GM23338 (cell line): ENCODE data around the gene COLEC12. TPM values are rescaled to one million over a fixed set of nuclear protein-coding genes. Genes with fewer than 3 reads are reported as not detected.

ENCODE experiments used
- ATAC-seq: fragments of 200-7000 bp; cut with Tn5 transposase; 3 replicates; pipeline ENCODE4 v1.9.1; 2020
- DNase-seq: peaks from one replicate; pipeline ENCODE4 v3.0.0-alpha.2; 2015; ENCODE audit warnings: low spot score
- H2AFZ ChIP-seq: fragments of 200-600 bp; sonication (generic); 2 replicates; pipeline ENCODE4 v1.8.0; 2016; ENCODE audit warnings: antibody characterized with exemption, mild to moderate bottlenecking, moderate library complexity
- H3F3A ChIP-seq: fragments of 200-600 bp; sonication (generic); replicated peaks from 2 replicates; pipeline ENCODE4 v1.8.0; 2017; ENCODE audit warnings: antibody characterized with exemption, mixed run types, low read depth
- H3K27ac ChIP-seq: fragments of 200-600 bp; sonication (generic); 2 replicates; pipeline ENCODE4 v1.6.1; 2016; ENCODE audit warnings: low read depth
- H3K27me3 ChIP-seq: fragments of 200-600 bp; sonication (generic); 2 replicates; pipeline ENCODE4 v1.8.0; 2016; ENCODE audit warnings: mild to moderate bottlenecking, mixed run types, moderate library complexity; ENCODE audit not compliant: insufficient read depth
- H3K36me3 ChIP-seq: fragments of 200-600 bp; sonication (generic); 2 replicates; pipeline ENCODE4 v1.8.0; 2016; ENCODE audit warnings: mild to moderate bottlenecking; ENCODE audit not compliant: insufficient read depth
- H3K4me1 ChIP-seq: fragments of 200-600 bp; sonication (generic); 2 replicates; pipeline ENCODE4 v1.8.0; 2016; ENCODE audit warnings: mild to moderate bottlenecking, moderate library complexity; ENCODE audit not compliant: insufficient read depth
- H3K4me2 ChIP-seq: fragments of 200-600 bp; sonication (generic); 2 replicates; pipeline ENCODE4 v1.7.1; 2017; ENCODE audit warnings: mixed run types
- H3K4me3 ChIP-seq: fragments of 200-600 bp; sonication (generic); 2 replicates; pipeline ENCODE4 v1.6.1; 2016; ENCODE audit warnings: mixed run types
- H3K79me2 ChIP-seq: fragments of 200-600 bp; sonication (generic); replicated peaks from 2 replicates; pipeline ENCODE4 v1.8.0; 2017; ENCODE audit warnings: mild to moderate bottlenecking; ENCODE audit not compliant: insufficient read depth
- H3K9me2 ChIP-seq: fragments of 200-600 bp; sonication (generic); 2 replicates; pipeline ENCODE4 v1.8.0; 2017; ENCODE audit not compliant: insufficient read depth
- H4K20me1 ChIP-seq: fragments of 200-600 bp; sonication (generic); replicated peaks from 2 replicates; pipeline ENCODE4 v1.8.0; 2017; ENCODE audit warnings: mild to moderate bottlenecking; ENCODE audit not compliant: insufficient read depth
- H3K27ac Mint-ChIP-seq: 2 replicates; pipeline ENCODE4 v1.8.0; 2020; ENCODE audit warnings: inconsistent platforms, mild to moderate bottlenecking, moderate library complexity, mixed read lengths
- H3K27me3 Mint-ChIP-seq: 3 replicates; pipeline ENCODE4 v1.8.0; 2022; ENCODE audit warnings: low read depth, mild to moderate bottlenecking, moderate library complexity, mixed read lengths, inconsistent platforms; ENCODE audit not compliant: insufficient read depth, poor library complexity
- H3K36me3 Mint-ChIP-seq: 3 replicates; pipeline ENCODE4 v1.8.0; 2021; ENCODE audit warnings: low read depth, mild to moderate bottlenecking, inconsistent platforms, moderate library complexity, mixed read lengths
- H3K4me1 Mint-ChIP-seq: 3 replicates; pipeline ENCODE4 v1.8.0; 2020; ENCODE audit warnings: mild to moderate bottlenecking, inconsistent platforms, mixed read lengths
- H3K4me3 Mint-ChIP-seq: 3 replicates; pipeline ENCODE4 v1.8.0; 2021; ENCODE audit warnings: moderate library complexity, mild to moderate bottlenecking, inconsistent platforms, mixed read lengths
- H3K9me3 Mint-ChIP-seq: 3 replicates; pipeline ENCODE4 v1.8.0; 2020; ENCODE audit warnings: moderate library complexity, mild to moderate bottlenecking, inconsistent platforms, mixed read lengths
- CREB1 ChIP-seq: fragments of 250-450 bp; sonication (Bioruptor Pico); IDR thresholded peaks from 2 replicates; pipeline ENCODE4 v1.5.0; 2020; ENCODE audit warnings: low read depth, mild to moderate bottlenecking, moderate library complexity
- CTCF ChIP-seq, 2 experiments: fragments of 200-600 bp in 1 of 2; sonication (generic) in 1 of 2; conservative IDR thresholded peaks; 2 replicates each; pipeline versions ENCODE4 v1.5.1 to v1.6.1; 2016 to 2017; ENCODE audit warnings: antibody characterized with exemption in 2 of 2, low read depth in 2 of 2, mild to moderate bottlenecking in 2 of 2, moderate library complexity in 1 of 2
- EZH2 ChIP-seq: fragments of 200-600 bp; sonication (generic); IDR thresholded peaks from one replicate; pipeline ENCODE4 v1.8.0; 2017; ENCODE audit warnings: antibody characterized with exemption, mild to moderate bottlenecking, low read depth; ENCODE audit not compliant: unreplicated experiment
- EZH2phosphoT487 ChIP-seq: fragments of 200-600 bp; sonication (generic); IDR thresholded peaks from one replicate; pipeline ENCODE4 v1.8.1; 2018; ENCODE audit warnings: antibody characterized with exemption; ENCODE audit not compliant: unreplicated experiment
- JUNB ChIP-seq: IDR thresholded peaks from one replicate; pipeline ENCODE4 v1.6.1; 2016; ENCODE audit warnings: antibody characterized with exemption; ENCODE audit not compliant: unreplicated experiment
- POLR2AphosphoS5 ChIP-seq: IDR thresholded peaks from 2 replicates; pipeline ENCODE4 v1.6.1; 2016; ENCODE audit warnings: antibody characterized with exemption, low read depth
- REST ChIP-seq: IDR thresholded peaks from one replicate; pipeline ENCODE4 v1.6.1; 2018; ENCODE audit warnings: antibody characterized with exemption; ENCODE audit not compliant: unreplicated experiment
- STAT1 ChIP-seq: IDR thresholded peaks from one replicate; pipeline ENCODE4 v1.6.1; 2016; ENCODE audit warnings: antibody characterized with exemption; ENCODE audit not compliant: unreplicated experiment
- ZNF114 ChIP-seq: fragments of 250-450 bp; sonication (Bioruptor Pico); IDR thresholded peaks from 2 replicates; pipeline ENCODE4 v1.5.0; 2020; ENCODE audit warnings: mild to moderate bottlenecking, moderate library complexity
- ZNF462 ChIP-seq: fragments of 250-450 bp; sonication (Bioruptor Pico); IDR thresholded peaks from 2 replicates; pipeline ENCODE4 v1.5.0; 2020; ENCODE audit warnings: mild to moderate bottlenecking, moderate library complexity
- polyA plus RNA-seq: library from polyadenylated mRNA; unstranded; fragments of >200 nt; fragmentation: Nextera tagmentation; extraction: Ambion mirVana; gene quantifications from 2 replicates; pipeline ENCODE4 v1.2.1, GENCODE V29; 2016
- total RNA-seq: library from RNA; depleted of rRNA; stranded (reverse); fragments of >200 nt; shearing (Covaris generic); gene quantifications from 2 replicates; pipeline ENCODE4 v1.2.3, GENCODE V29; 2014
- TF ChIP-seq, protein P1 (sequence below): IDR thresholded peaks from 2 replicates; pipeline ENCODE4 v1.6.1; 2016; ENCODE audit warnings: antibody characterized with exemption

COLEC12 gene
- total and polyA plus RNA-seq, 2 experiments from 2014 or later, result 1.1 to 3.2 TPM

DNA sequence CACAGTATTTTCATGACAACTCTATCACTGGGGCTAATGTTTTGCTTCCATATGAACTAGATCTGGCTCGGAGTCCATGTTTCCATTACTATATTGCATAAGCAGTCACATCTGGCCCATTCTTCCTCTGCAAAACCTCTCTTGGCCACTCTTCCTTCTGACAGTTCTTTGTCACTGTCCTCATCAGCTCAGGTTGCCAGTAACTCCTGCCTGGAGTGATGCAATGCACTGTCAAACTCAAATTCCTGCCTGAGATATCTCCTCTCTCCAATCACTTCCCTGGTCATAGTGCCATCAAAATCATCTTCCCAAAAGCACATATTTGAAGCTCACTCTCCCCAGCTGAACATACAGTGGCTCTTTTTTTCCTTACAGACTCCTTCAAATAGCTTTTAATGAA is 66.1 kb downstream of the COLEC12 start (continued):
- TF ChIP-seq ZNF462 (CRISPR knock-in tag) (no peak), POLR2AphosphoS5 (no peak)

DNA sequence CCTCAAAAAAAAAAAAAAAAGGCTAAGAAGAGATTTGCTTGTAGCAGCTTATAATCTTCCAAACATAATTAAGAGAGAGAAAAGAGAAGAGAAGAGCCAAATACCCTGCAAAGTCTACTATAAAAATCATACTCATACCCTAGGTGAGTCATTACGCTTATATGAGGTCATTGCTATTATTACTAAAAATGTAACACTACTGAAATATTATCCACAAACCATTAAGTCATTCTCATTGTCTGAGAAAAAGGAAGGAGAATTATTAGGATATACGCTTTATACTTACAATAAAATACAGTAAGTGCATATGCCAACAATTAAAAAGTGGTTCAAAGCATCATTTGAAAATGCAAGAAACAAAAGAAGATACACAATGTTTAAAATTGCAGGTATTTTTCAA is 66.5 kb downstream of the COLEC12 start:
- no peaks in the 10 kb centered on the region for H3K36me3 ChIP-seq
- no peaks in the 10 kb centered on the region for H3K36me3 Mint-ChIP-seq
- no peaks in the 10 kb centered on the region for H3K9me3 Mint-ChIP-seq
- no peaks in the 10 kb centered on the region for H3K79me2 ChIP-seq
- no peaks in the 10 kb centered on the region for H3K4me1 ChIP-seq
- H3K27ac Mint-ChIP-seq, result no peak overlapping the region
- no peak overlapping the region for H3K4me3 Mint-ChIP-seq
- no peaks in the 10 kb centered on the region for H3K27me3 Mint-ChIP-seq
- no peak overlapping the region for H3K27ac ChIP-seq
- H3K9me2 ChIP-seq, result peaks cover 3% of the 10 kb centered on the region; the same call in 1 of the 2 replicates
- no peak for DNase-seq
- no peak for ATAC-seq
- H2AFZ ChIP-seq, result no peak overlapping the region
- H3K27me3 ChIP-seq, result no peaks in the 10 kb centered on the region
- H3K4me1 Mint-ChIP-seq, result no peaks in the 10 kb centered on the region
- no peaks in the 10 kb centered on the region for H3F3A ChIP-seq
- H3K4me2 ChIP-seq, result no peak overlapping the region
- H4K20me1 ChIP-seq, result no peaks in the 10 kb centered on the region
- H3K4me3 ChIP-seq, result no peak overlapping the region
- TF ChIP-seq ZNF114 (CRISPR knock-in tag) (no peak), REST (no peak), CREB1 (CRISPR knock-in tag) (no peak), JUNB (no peak), STAT1 (no peak), POLR2AphosphoS5 (no peak), EZH2 (no peak), CTCF (conservative IDR thresholded peaks at IDR 0.05; ENCODE audit: low read depth in 2 of 2) (no peak), EZH2phosphoT487 (no peak)
- TF ChIP-seq, protein P1, sequence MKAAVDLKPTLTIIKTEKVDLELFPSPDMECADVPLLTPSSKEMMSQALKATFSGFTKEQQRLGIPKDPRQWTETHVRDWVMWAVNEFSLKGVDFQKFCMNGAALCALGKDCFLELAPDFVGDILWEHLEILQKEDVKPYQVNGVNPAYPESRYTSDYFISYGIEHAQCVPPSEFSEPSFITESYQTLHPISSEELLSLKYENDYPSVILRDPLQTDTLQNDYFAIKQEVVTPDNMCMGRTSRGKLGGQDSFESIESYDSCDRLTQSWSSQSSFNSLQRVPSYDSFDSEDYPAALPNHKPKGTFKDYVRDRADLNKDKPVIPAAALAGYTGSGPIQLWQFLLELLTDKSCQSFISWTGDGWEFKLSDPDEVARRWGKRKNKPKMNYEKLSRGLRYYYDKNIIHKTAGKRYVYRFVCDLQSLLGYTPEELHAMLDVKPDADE, result no peak
